Stimulated activated memory B cell treated with anti-CD40 and anti-IgM and Interleukin-4, amounts not matched to agents 10 μg/mL and 1 μg/mL and 100 μg/mL, for 72 hours (primary cell): ENCODE measurements around the gene ZBTB14.

Experiments
- ATAC-seq: fragments of 150-1000 bp; cut with Tn5 transposase; 2 replicates; pipeline ENCODE4 v1.10.0; 2021
- H3K27ac Mint-ChIP-seq: one replicate; pipeline ENCODE4 v1.8.0; 2022; ENCODE audit warnings: mild to moderate bottlenecking, mixed read lengths
- H3K27me3 Mint-ChIP-seq: one replicate; pipeline ENCODE4 v1.8.0; 2022; ENCODE audit warnings: mixed read lengths
- H3K36me3 Mint-ChIP-seq: one replicate; pipeline ENCODE4 v1.8.0; 2022; ENCODE audit warnings: mixed read lengths
- H3K4me1 Mint-ChIP-seq: one replicate; pipeline ENCODE4 v1.8.0; 2022; ENCODE audit warnings: mixed read lengths
- H3K4me3 Mint-ChIP-seq: one replicate; pipeline ENCODE4 v1.8.0; 2022; ENCODE audit warnings: mild to moderate bottlenecking, moderate library complexity, mixed read lengths
- H3K9me3 Mint-ChIP-seq: one replicate; pipeline ENCODE4 v1.8.0; 2022; ENCODE audit warnings: mixed read lengths

ZBTB14 gene

GRCh38 chr18:5266721-5267120 lies 28.8 kb downstream of the ZBTB14 start:
- Mint-ChIP-seq H3K27me3 (peaks cover 47% of the 10 kb centered on the region), H3K27ac (no peak overlapping the region), H3K4me1 (no peaks in the 10 kb centered on the region), H3K36me3 (peaks cover 8% of the 10 kb centered on the region), H3K4me3 (no peak overlapping the region), H3K9me3 (peaks cover 40% of the 10 kb centered on the region)
- ATAC-seq, result no peak

DNA sequence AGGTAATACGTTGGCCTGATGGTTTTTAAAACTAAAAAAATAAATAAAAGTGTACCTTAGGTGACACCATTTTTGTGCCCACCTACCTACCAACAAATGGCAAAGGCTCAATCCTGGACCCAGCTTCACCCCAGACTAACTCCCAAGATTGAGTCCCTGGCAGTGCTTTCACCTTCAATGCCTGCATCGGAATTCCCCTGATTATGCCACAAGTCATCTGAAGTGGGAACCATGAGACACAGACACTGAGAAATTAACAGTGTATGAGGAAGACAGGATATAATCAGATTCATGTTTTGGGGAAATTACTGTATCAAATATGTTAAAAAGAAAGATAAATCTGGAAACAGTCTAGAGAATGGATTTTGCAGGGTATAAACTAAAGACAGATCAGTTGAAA lies 41.6 kb downstream of the ZBTB14 start:
- H3K27me3 Mint-ChIP-seq, result peaks cover 28% of the 10 kb centered on the region
- H3K4me1 Mint-ChIP-seq, result no peaks in the 10 kb centered on the region
- no peaks in the 10 kb centered on the region for H3K36me3 Mint-ChIP-seq
- no peak overlapping the region for H3K27ac Mint-ChIP-seq
- no peaks in the 10 kb centered on the region for H3K9me3 Mint-ChIP-seq
- no peak overlapping the region for H3K4me3 Mint-ChIP-seq
- ATAC-seq, result no peak

DNA sequence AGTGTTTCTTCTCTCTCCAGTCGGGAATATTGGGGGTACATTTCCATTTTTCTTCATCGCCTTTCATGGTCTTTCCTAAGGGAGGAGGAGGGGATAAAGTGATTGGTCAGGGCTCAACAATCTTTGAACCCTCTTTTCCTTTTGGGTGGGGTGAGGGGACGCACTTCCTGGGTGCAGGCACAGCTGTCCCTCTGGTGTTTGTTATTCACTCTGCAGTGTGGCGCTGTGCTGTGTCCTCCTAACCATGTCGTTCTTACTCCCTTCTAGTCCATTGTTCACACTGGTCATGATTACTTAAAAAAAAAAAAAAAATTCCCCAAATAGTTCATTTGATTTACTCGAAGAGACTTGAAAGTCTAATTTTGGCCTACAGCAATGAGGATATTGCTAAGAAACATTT lies 44.4 kb downstream of the ZBTB14 start:
- Mint-ChIP-seq H3K27ac (no peak overlapping the region), H3K4me3 (no peak overlapping the region), H3K27me3 (peaks cover 28% of the 10 kb centered on the region), H3K36me3 (no peaks in the 10 kb centered on the region), H3K9me3 (no peaks in the 10 kb centered on the region), H3K4me1 (no peaks in the 10 kb centered on the region)
- ATAC-seq, result no peak

DNA sequence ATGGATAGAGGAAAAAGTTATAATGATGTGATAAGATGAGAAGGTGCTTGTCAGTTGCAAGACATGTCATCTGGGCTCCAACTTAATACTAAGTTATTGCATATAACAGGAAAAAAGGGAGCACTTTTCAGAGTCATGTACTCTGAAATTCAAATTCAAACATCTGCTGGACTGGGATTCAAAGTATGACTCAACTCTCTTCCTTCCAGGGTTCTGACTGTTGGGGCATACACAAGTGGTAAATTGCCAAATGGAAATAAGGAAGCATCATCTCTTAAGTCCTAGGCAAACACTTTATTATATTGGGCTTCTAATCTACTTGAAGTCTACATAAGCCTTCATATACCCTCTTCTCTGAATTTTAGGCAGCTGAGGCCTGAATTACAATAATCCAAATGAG lies 44.9 kb downstream of the ZBTB14 start:
- Mint-ChIP-seq H3K4me1 (no peaks in the 10 kb centered on the region), H3K36me3 (no peaks in the 10 kb centered on the region), H3K27me3 (peaks cover 28% of the 10 kb centered on the region), H3K9me3 (no peaks in the 10 kb centered on the region), H3K4me3 (no peak overlapping the region), H3K27ac (no peak overlapping the region)
- ATAC-seq, result no peak

- Mint-ChIP-seq H3K4me3 (no peak overlapping the region), H3K4me1 (peaks cover 9% of the 10 kb centered on the region), H3K27ac (no peak overlapping the region), H3K9me3 (peaks cover 2% of the 10 kb centered on the region), H3K36me3 (peaks cover 47% of the 10 kb centered on the region), H3K27me3 (no peaks in the 10 kb centered on the region)
- ATAC-seq, result no peak
Observed at GRCh38 chr18:5244941-5245340, 50.6 kb downstream of the ZBTB14 start.

GRCh38 chr18:5239447-5239846 lies 56.1 kb downstream of the ZBTB14 start:
- ATAC-seq, result no peak
- peaks cover 41% of the 10 kb centered on the region for H3K36me3 Mint-ChIP-seq
- H3K9me3 Mint-ChIP-seq, result no peaks in the 10 kb centered on the region
- H3K4me1 Mint-ChIP-seq, result peaks cover 19% of the 10 kb centered on the region
- no peak overlapping the region for H3K4me3 Mint-ChIP-seq
- H3K27me3 Mint-ChIP-seq, result peaks cover under 1% of the 10 kb centered on the region
- H3K27ac Mint-ChIP-seq, result no peak overlapping the region
